ENCODE data around the gene ZBTB17. TPM values are rescaled to one million over a fixed set of nuclear protein-coding genes. Genes with fewer than 3 reads are reported as not detected.

ZBTB17 gene
- total and polyA plus RNA-seq, 9 of the 15 experiments (the other 6 are each of a cell fraction or from before 2014, with no cell fraction given): 1.1 to 53.4 (median 29.6) TPM

DNA sequence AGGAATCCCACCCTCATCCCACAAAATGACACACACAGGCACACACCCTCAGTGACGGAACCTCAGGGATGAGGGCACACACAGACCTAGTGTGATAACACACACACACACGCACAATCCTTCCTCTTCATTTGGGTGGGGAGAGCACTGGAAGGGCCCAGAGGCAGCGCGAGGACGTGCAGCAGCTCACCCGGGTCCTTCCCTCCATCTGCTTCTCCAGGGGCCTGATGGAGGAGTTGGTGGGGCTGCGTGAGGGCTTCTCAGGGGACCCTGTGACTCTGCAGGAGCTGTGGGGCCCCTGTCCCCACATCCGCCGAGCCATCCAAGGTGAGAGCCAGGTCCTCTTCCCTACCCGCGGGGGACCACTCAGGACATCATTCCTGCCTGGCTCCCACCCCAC lies 46.5 kb upstream of the ZBTB17 start:
- H3K27me3 ChIP-seq (ENCODE audit: control insufficient read depth in 2 of 2, insufficient read depth in 2 of 2, low read length in 2 of 2): peaks cover 7 to 37% of the 10 kb centered on the region in 2 experiments; a peak in 3 of 5 replicates
- no peaks in the 10 kb centered on the region for H4K20me1 ChIP-seq (replicated peaks; ENCODE audit: control insufficient read depth, insufficient read depth, low read length)
- peaks cover 6 to 49% of the 10 kb centered on the region in 2 experiments; a peak in 3 of 5 replicates for H3K4me1 ChIP-seq (replicated peaks in 1 of 2; ENCODE audit: control insufficient read depth in 2 of 2, insufficient read depth in 2 of 2, low read length in 2 of 2)
- no peaks in the 10 kb centered on the region for H3K9me3 ChIP-seq (replicated peaks; ENCODE audit: control insufficient read depth, insufficient read depth, low read depth, low read length)
- POLR2A ChIA-PET: interaction anchor here (0.6 to 1.7 kb wide), 2 partner anchors 9 to 128 kb away, joined by 3 to 7 read pairs; no protein-coding TSS in a partner anchor
- H3K36me3 ChIP-seq (ENCODE audit: control insufficient read depth, insufficient read depth, low read length): no peaks in the 10 kb centered on the region
- H3K4me3 ChIP-seq: no peak overlapping the region
- intact Hi-C loops (cut with micrococcal nuclease): no loop called here
- no peak overlapping the region for H3K4me2 ChIP-seq (ENCODE audit: insufficient read depth, low read length)
- H3K79me2 ChIP-seq (ENCODE audit: control insufficient read depth, insufficient read depth, low read length): no peaks in the 10 kb centered on the region
- peak overlapping the region in 1 of 2 experiments; percentile 78; a peak in 1 of 4 replicates for H3K9ac ChIP-seq (ENCODE audit: insufficient read depth in 1 of 2, low read depth in 2 of 2, low read length in 2 of 2)
- in situ Hi-C loops (cut with MboI): no loop called here
- no peak for ATAC-seq
- WGBS (ENCODE audit: insufficient coverage, low coverage, missing lambda C conversion rate): 15% methylated on average over 10 of the region's 11 CpGs
- H3K27ac ChIP-seq (ENCODE audit: extremely low read depth, low read depth, low read length): no peak overlapping the region
- no peak for FAIRE-seq
- no peak for DNase-seq (ENCODE audit: extremely low read depth in 1 of 4, low spot score in 3 of 4)
- no peak overlapping the region for H2AFZ ChIP-seq (ENCODE audit: low read depth, low read length)
- H3K9me1 ChIP-seq (ENCODE audit: control insufficient read depth, insufficient read depth, low read length): no peaks in the 10 kb centered on the region
- CTCF ChIA-PET (ENCODE audit: low intra/inter-chr PET ratio): no interaction called here
- BruUV-seq (replicated peaks): no TSS peak
- TF ChIP-seq, protein P1, sequence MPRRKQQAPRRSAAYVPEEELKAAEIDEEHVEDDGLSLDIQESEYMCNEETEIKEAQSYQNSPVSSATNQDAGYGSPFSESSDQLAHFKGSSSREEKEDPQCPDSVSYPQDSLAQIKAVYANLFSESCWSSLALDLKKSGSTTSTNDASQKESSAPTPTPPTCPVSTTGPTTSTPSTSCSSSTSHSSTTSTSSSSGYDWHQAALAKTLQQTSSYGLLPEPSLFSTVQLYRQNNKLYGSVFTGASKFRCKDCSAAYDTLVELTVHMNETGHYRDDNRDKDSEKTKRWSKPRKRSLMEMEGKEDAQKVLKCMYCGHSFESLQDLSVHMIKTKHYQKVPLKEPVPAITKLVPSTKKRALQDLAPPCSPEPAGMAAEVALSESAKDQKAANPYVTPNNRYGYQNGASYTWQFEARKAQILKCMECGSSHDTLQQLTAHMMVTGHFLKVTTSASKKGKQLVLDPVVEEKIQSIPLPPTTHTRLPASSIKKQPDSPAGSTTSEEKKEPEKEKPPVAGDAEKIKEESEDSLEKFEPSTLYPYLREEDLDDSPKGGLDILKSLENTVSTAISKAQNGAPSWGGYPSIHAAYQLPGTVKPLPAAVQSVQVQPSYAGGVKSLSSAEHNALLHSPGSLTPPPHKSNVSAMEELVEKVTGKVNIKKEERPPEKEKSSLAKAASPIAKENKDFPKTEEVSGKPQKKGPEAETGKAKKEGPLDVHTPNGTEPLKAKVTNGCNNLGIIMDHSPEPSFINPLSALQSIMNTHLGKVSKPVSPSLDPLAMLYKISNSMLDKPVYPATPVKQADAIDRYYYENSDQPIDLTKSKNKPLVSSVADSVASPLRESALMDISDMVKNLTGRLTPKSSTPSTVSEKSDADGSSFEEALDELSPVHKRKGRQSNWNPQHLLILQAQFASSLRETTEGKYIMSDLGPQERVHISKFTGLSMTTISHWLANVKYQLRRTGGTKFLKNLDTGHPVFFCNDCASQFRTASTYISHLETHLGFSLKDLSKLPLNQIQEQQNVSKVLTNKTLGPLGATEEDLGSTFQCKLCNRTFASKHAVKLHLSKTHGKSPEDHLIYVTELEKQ (CRISPR knock-in tag; IDR thresholded peaks at IDR 0.05): no peak
- TF ChIP-seq, protein P2, sequence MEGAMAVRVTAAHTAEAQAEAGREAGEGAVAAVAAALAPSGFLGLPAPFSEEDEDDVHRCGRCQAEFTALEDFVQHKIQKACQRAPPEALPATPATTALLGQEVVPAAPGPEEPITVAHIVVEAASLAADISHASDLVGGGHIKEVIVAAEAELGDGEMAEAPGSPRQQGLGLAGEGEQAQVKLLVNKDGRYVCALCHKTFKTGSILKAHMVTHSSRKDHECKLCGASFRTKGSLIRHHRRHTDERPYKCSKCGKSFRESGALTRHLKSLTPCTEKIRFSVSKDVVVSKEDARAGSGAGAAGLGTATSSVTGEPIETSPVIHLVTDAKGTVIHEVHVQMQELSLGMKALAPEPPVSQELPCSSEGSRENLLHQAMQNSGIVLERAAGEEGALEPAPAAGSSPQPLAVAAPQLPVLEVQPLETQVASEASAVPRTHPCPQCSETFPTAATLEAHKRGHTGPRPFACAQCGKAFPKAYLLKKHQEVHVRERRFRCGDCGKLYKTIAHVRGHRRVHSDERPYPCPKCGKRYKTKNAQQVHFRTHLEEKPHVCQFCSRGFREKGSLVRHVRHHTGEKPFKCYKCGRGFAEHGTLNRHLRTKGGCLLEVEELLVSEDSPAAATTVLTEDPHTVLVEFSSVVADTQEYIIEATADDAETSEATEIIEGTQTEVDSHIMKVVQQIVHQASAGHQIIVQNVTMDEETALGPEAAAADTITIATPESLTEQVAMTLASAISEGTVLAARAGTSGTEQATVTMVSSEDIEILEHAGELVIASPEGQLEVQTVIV (CRISPR knock-in tag; IDR thresholded peaks at IDR 0.05; ENCODE audit: borderline replicate concordance): no peak
- TF ChIP-seq, protein P3, sequence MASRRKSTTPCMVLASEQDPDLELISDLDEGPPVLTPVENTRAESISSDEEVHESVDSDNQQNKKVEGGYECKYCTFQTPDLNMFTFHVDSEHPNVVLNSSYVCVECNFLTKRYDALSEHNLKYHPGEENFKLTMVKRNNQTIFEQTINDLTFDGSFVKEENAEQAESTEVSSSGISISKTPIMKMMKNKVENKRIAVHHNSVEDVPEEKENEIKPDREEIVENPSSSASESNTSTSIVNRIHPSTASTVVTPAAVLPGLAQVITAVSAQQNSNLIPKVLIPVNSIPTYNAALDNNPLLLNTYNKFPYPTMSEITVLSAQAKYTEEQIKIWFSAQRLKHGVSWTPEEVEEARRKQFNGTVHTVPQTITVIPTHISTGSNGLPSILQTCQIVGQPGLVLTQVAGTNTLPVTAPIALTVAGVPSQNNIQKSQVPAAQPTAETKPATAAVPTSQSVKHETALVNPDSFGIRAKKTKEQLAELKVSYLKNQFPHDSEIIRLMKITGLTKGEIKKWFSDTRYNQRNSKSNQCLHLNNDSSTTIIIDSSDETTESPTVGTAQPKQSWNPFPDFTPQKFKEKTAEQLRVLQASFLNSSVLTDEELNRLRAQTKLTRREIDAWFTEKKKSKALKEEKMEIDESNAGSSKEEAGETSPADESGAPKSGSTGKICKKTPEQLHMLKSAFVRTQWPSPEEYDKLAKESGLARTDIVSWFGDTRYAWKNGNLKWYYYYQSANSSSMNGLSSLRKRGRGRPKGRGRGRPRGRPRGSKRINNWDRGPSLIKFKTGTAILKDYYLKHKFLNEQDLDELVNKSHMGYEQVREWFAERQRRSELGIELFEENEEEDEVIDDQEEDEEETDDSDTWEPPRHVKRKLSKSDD (conservative IDR thresholded peaks at IDR 0.05; ENCODE audit: low read length): no peak
- TF ChIP-seq TAL1 (IDR thresholded peaks at IDR 0.05): no peak
- no peak for TF ChIP-seq HDAC3 (IDR thresholded peaks at IDR 0.05; ENCODE audit: borderline replicate concordance, partially characterized antibody)
- no peak for TF ChIP-seq CBFB (CRISPR knock-in tag; IDR thresholded peaks at IDR 0.05)
- TF ChIP-seq ZNF197 (CRISPR knock-in tag; IDR thresholded peaks at IDR 0.05; ENCODE audit: low read depth): no peak
- TF ChIP-seq ZNF589 (CRISPR knock-in tag; IDR thresholded peaks at IDR 0.05; ENCODE audit: low read depth): no peak
- TF ChIP-seq NR3C1 (CRISPR knock-in tag; IDR thresholded peaks at IDR 0.05): no peak
- TF ChIP-seq, protein P4, sequence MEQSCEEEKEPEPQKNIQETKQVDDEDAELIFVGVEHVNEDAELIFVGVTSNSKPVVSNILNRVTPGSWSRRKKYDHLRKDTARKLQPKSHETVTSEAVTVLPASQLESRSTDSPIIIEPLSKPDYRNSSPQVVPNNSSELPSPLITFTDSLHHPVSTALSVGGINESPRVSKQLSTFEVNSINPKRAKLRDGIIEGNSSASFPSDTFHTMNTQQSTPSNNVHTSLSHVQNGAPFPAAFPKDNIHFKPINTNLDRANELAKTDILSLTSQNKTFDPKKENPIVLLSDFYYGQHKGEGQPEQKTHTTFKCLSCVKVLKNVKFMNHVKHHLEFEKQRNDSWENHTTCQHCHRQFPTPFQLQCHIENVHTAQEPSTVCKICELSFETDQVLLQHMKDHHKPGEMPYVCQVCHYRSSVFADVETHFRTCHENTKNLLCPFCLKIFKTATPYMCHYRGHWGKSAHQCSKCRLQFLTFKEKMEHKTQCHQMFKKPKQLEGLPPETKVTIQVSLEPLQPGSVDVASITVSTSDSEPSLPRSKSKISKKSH (CRISPR knock-in tag; IDR thresholded peaks at IDR 0.05): no peak
- no peak for TF ChIP-seq SIX5 (IDR thresholded peaks at IDR 0.05; ENCODE audit: borderline replicate concordance in 1 of 2, insufficient read depth in 1 of 2, low read depth in 1 of 2, low read length in 2 of 2)
- TF ChIP-seq RBM39 (optimal IDR thresholded peaks at IDR 0.05; ENCODE audit: low read depth, low read length): no peak

Data from K562 (cell line).